HepG2 (cell line): ENCODE measurements around the gene CNBD2.

ENCODE experiments used
- MED13 ChIP-seq: sonication (generic); formaldehyde crosslinking; IDR thresholded peaks from 2 replicates; pipeline ENCODE4 v1.5.0; 2020; ENCODE audit warnings: missing genetic modification reagents
- USF2 ChIP-seq, 2 experiments: sonication (generic) in 1 of 2; formaldehyde crosslinking in 1 of 2; IDR thresholded peaks; 2 replicates each; pipeline versions ENCODE4 v1.5.1 to v1.6.1; 2011 to 2020; ENCODE audit warnings: borderline replicate concordance in 1 of 2, low read depth in 1 of 2, low read length in 1 of 2, mild to moderate bottlenecking in 1 of 2, missing genetic modification reagents in 1 of 2, moderate library complexity in 1 of 2
- ZNF350 ChIP-seq: sonication (generic); formaldehyde crosslinking; IDR thresholded peaks from 2 replicates; pipeline ENCODE4 v1.4.0; 2020; ENCODE audit warnings: mild to moderate bottlenecking, low read depth, missing genetic modification reagents, borderline replicate concordance

DNA sequence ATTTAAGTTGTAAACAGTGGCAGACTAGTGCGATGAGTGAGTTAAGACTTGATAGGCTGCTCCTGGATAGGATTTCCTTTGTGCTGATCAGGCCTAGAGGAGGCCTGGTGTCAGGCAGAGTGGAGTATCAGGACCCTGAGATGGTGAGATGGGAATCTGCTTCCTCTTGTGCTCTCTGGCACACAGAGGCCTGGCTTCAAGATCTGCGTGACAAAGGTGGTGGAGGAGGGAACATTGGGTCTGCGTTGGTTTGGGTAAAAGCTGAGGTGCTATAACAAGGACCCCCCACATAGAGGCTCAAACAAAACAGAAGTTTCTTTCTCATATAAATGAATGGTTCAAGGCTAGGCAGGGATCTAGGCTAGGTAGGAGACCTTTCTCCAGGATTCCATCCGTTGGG is 34.3 kb upstream of the CNBD2 start:
- TF ChIP-seq ZNF350 (CRISPR knock-in tag) (no peak), MED13 (CRISPR knock-in tag) (no peak), USF2 (IDR thresholded peaks at IDR 0.05; ENCODE audit: low read depth, low read length) (no peak), USF2 (CRISPR knock-in tag; IDR thresholded peaks at IDR 0.05; ENCODE audit: borderline replicate concordance) (no peak)
